Adrenal gland (tissue), 5 donors: ENCODE results near the gene FRMD1.

ENCODE experiments used
- CTCF ChIP-seq, 6 experiments: fragments of 450-650 bp in 4 of 6; fragments of 200-600 bp in 2 of 6; sonication (generic) in 1 of 6; IDR thresholded peaks; 1 replicate in 5 of 6; 2 replicates in 1 of 6; pipeline versions ENCODE4 v1.5.1 to v1.8.0; 2016 to 2021; ENCODE audit warnings: antibody characterized with exemption in 6 of 6, mild to moderate bottlenecking in 2 of 6, moderate library complexity in 1 of 6
- POLR2A ChIP-seq, 2 donors: fragments of 450-650 bp; IDR thresholded peaks; one replicate each; pipeline ENCODE4 v1.6.1; 2017; ENCODE audit warnings: antibody characterized with exemption in 2 of 2, mild to moderate bottlenecking in 2 of 2, moderate library complexity in 1 of 2
- donor health status: DM: no; HTN: no; CAD: no.

GRCh38 chr6:168095716-168096250 lies 16.8 kb upstream of the FRMD1 start:
- TF ChIP-seq CTCF (IDR thresholded peaks at IDR 0.05) (no peak), POLR2A (IDR thresholded peaks at IDR 0.05) (no peak)
